ENCODE results near the gene GPD1L.
"Not testable (repeated sequence)": the region's sequence is repeated elsewhere in the genome, so short reads cannot be mapped to it uniquely, and the experiment has no call there.

The GPD1L gene

DNA sequence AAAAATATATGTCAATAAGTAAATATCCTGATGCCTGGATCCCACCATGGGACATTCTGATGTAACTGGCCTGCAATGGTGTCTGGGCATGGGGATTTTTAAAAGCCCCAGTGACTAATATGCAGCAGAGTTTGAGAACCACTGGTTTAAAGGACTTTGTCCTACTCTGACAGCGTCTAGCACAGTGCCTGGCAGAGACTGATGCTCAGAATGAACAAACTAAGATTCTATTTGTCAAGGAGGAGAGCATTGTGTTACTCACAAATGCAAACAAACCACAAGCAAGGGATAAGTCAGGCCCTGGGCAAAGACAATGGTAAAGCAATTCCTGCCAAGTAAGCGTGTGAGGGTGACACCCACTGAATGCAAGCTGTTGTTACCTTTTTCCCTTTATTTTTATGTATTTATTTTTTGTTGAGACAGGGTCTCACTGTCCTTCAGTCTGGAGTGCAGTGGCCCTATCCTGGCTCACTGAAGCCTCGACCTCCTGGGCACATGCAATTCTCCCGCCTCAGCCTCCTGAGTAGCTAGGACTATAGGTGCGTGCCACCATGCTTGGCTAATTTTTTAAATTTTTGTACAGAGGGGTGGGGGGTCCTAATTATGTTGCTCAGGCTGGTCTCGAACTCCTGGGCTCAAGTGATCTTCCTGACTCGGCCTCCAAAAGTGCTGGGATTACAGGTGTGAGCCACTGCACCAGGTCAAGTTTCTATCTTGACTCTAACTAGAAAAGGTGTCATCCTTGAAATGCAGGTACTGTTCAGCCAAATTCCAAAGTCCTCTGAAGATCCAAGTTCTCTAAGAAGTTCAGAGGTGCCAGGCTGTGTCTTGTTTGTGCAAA lies 909 bp upstream of the GPD1L start:
- TF ChIP-seq, protein P1, sequence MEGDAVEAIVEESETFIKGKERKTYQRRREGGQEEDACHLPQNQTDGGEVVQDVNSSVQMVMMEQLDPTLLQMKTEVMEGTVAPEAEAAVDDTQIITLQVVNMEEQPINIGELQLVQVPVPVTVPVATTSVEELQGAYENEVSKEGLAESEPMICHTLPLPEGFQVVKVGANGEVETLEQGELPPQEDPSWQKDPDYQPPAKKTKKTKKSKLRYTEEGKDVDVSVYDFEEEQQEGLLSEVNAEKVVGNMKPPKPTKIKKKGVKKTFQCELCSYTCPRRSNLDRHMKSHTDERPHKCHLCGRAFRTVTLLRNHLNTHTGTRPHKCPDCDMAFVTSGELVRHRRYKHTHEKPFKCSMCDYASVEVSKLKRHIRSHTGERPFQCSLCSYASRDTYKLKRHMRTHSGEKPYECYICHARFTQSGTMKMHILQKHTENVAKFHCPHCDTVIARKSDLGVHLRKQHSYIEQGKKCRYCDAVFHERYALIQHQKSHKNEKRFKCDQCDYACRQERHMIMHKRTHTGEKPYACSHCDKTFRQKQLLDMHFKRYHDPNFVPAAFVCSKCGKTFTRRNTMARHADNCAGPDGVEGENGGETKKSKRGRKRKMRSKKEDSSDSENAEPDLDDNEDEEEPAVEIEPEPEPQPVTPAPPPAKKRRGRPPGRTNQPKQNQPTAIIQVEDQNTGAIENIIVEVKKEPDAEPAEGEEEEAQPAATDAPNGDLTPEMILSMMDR (IDR thresholded peaks at IDR 0.05; ENCODE audit: low read depth, low read length) = no peak
- DNase-seq (ENCODE audit: low read depth in 2 of 2) = peak in 1 of 2 donors; percentile 68
- H3K4me3 ChIP-seq (replicated peaks in 1 of 2; ENCODE audit: low read depth in 2 of 2, low read length in 2 of 2) = no peak overlapping the region

DNA sequence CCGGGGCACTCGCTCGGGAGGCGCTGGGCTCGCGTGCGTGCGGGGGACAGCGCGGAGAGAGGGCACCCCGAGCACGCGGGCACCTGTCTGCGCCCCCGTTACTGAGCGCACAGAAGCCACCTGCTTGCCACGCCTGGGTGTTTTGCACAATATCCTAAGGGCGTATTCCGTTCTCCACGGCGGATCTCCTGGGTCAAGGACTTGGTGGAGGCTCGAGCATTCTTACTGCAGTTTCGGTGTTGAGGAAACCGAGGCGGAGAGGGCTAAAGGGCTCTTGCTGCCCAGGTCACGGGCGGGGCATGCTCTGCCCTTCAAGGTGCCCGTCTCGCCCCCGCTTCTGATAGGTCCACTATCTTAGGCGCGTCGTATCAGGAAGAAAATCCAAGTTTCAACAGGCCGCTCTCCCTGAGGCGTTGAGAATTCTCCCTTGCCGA lies 526 bp downstream of the GPD1L start:
- peak overlapping the region; percentile 55 to 74 for H3K4me3 ChIP-seq (replicated peaks in 1 of 2; ENCODE audit: low read depth in 2 of 2, low read length in 2 of 2)
- DNase-seq (ENCODE audit: low read depth in 2 of 2) = peak; percentile 7 to 19
- TF ChIP-seq, protein P1 (IDR thresholded peaks at IDR 0.05; ENCODE audit: low read depth, low read length) = no peak

DNA sequence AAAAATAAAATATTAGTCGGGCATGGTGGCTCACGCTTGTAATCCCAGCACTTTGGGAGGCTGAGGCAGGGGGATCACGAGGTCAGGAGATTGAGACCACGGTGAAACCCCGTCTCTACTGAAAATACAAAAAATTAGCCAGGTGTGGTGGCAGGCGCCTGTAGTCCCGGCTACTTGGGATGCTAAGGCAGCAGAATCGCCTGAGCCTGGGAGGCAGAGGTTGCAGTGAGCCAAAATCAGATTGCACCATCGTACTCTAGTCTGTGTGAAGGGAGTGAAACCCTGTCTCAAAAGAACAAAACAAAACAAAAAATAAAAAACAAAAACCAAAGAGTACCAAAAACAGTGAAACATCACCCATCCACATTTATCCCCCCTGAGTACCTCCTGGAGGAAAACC lies 1.8 kb downstream of the GPD1L start:
- DNase-seq (ENCODE audit: low read depth in 2 of 2); H3K4me3 ChIP-seq (replicated peaks in 1 of 2; ENCODE audit: low read depth in 2 of 2, low read length in 2 of 2): not testable (repeated sequence)

DNA sequence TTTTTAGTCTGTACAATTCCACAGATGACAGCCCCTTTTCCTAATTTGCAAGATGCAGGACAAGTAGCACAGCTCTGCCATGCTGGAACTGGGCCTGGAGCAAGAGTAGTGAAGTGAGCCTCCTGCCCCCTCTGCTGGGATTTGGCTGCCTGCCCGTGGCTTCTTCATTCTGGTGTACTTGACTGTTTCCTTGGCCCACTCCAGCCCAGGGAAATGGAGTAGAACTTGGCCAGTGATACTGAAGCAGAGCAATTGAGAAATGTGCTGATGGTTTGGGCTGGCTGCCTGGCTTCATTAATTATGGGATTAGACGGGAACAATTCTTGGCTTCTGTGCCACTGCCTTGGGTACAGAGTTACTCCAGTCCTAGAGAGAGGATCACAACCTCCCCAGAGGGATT lies 2.8 kb downstream of the GPD1L start:
- H3K4me3 ChIP-seq (replicated peaks in 1 of 2; ENCODE audit: low read depth in 2 of 2, low read length in 2 of 2) = no peak overlapping the region
- DNase-seq (ENCODE audit: low read depth in 2 of 2) = peak; percentile 9 to 94
- TF ChIP-seq, protein P1 (IDR thresholded peaks at IDR 0.05; ENCODE audit: low read depth, low read length) = no peak

DNA sequence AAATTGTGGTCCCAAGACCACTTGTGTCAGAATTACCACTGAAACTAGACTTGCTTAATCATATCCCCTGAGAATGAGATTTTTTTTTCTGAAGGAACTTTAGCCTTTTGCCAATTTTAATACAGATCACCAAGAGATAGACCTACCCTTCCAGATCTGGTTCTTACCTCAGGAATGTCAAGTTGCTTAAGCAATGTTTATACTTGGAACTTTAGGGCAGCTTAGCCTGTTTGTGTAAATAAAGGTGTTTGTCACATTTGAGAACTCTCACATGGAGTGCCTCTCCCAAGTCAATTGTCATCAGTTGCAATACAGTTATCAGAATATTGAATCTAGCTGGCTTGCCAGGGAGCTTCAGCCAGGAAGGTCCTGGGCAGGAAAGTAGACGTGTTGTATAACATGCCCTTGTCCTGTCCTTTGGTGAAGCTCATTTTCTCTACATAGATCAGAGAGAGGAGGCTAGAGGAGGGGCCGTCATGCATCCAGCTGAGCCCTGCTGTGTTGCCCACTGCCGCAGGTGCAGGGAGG lies 3.9 kb downstream of the GPD1L start:
- no peak for DNase-seq (ENCODE audit: low read depth in 2 of 2)
- TF ChIP-seq, protein P1 (IDR thresholded peaks at IDR 0.05; ENCODE audit: low read depth, low read length) = no peak
- H3K4me3 ChIP-seq (replicated peaks in 1 of 2; ENCODE audit: low read depth in 2 of 2, low read length in 2 of 2) = no peak overlapping the region

DNA sequence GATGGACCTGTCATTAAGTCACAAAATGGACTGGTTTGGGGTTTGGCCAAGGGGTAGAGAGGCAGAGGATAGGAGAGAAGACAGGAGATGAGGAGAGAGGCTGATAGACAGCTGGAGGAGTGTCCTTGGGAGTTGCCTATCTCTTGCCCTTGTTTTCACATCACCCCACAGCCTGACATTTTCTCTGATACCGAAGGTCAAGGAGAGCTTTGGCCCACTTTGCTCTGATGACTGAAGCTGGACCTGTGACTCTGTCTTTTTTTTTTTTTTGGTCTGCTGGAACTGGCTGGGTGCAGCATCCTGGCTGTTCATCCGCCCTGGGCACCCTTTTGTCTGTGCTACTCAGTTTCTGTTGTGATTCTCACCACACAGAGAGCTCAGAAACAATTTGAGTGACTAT lies 5.1 kb downstream of the GPD1L start:
- no peak overlapping the region for H3K4me3 ChIP-seq (replicated peaks in 1 of 2; ENCODE audit: low read depth in 2 of 2, low read length in 2 of 2)
- DNase-seq (ENCODE audit: low read depth in 2 of 2) = no peak
- TF ChIP-seq, protein P1 (IDR thresholded peaks at IDR 0.05; ENCODE audit: low read depth, low read length) = no peak

DNA sequence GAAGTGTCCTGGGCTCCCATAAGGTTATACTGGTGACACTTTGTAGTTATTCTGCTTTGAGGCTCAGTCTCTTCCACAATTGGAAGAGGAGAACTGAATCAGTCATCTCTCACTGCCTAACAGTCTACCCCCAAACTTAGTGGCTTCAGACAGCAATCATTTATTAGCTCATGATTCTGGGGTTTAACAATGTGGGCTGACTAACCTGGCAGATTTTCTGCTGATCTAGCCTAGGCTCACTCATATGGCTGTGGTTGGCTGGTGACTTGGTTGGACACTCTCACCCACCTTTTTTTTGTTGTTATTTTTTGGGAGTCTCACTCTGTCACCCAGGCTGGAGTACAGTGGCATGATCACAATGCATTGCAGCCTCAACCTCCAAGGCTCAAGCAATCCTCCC lies 7.1 kb downstream of the GPD1L start:
- TF ChIP-seq, protein P1 (IDR thresholded peaks at IDR 0.05; ENCODE audit: low read depth, low read length) = no peak
- no peak for DNase-seq (ENCODE audit: low read depth in 2 of 2)
- no peak overlapping the region for H3K4me3 ChIP-seq (replicated peaks in 1 of 2; ENCODE audit: low read depth in 2 of 2, low read length in 2 of 2)

Data from cardiac fibroblast (primary cell).